Measurements from ENCODE around the gene PARP9. TPM values are rescaled to one million over a fixed set of nuclear protein-coding genes. Genes with fewer than 3 reads are reported as not detected.

The PARP9 gene
- polyA plus RNA-seq, 3 donors: 14.3 to 18.6 (median 14.5) TPM

- DNase-seq: no peak
Observed at GRCh38 chr3:122488262-122488973, 75.7 kb downstream of the PARP9 start.

DNA sequence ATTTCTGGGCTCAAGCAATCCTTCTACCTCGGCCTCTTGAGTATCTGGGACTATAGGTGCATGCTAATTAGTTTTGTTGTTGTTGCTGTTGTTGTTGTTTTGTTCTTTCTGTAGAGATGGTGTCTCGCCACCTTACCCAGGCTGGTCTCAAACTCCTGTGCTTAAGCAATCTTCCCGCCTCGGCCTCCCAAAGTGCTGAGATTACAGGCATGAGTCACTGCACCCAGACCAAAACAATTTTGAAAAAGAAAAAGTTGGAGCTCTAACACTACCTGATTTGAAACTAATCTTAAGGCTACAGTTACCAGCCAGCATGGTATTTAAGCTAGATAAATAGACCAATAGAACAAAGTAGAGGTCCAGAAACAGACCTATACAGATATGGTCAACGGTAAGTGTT is 79.1 kb downstream of the PARP9 start:
- no peak for DNase-seq

DNA sequence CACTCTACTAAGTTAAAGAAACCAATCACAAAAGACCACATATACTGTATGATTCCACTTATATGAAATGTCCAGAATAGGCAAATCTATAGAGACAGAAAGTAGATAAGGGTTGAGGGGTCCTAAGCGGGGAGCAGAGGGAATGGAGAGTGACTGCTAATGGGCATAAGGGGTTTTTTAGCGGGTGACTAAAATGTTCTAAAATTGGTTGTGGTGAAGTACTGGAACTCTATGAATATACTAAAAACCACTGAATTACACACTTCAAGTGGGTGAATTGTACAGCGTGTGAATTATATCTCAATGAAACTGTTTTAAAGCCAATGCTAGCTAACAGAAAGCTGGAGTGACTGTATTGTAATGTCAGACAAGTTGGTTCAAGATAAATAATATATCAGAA is 82.7 kb downstream of the PARP9 start:
- no peak for DNase-seq

Other genes with a start within 250 kb of the PARP9 start
- gene CSTA, start 239.1 kb downstream of the PARP9 start, polyA plus RNA-seq (ENCODE audit: insufficient read length in 3 of 3): under 1 TPM; 0.31 to 0.85 (median 0.55) TPM
- gene MIX23, start 181.1 kb downstream of the PARP9 start, polyA plus RNA-seq (ENCODE audit: insufficient read length in 3 of 3): 10 to 100 TPM; 48.3 to 55.4 (median 55.4) TPM
- 10 to 100 TPM; 60.9 to 70.8 (median 68.9) TPM for gene FAM162A, start 180.1 kb downstream of the PARP9 start, polyA plus RNA-seq (ENCODE audit: insufficient read length in 3 of 3)
- 10 to 100 TPM in 2 of 3 donors, 1 to 10 TPM in 1; 9.2 to 11.0 (median 10.4) TPM for gene WDR5B, start 148.2 kb downstream of the PARP9 start, polyA plus RNA-seq (ENCODE audit: insufficient read length in 3 of 3)
- gene KPNA1, start 49.4 kb downstream of the PARP9 start, polyA plus RNA-seq (ENCODE audit: insufficient read length in 3 of 3): 10 to 100 TPM; 41.8 to 49.0 (median 47.5) TPM
- 10 to 100 TPM; 10.6 to 16.4 (median 12.6) TPM for gene DTX3L, start within 50 bp of the PARP9 start, polyA plus RNA-seq (ENCODE audit: insufficient read length in 3 of 3)
- under 1 TPM; 0.27 to 0.43 (median 0.36) TPM for gene PARP15, start 13.3 kb upstream of the PARP9 start, polyA plus RNA-seq (ENCODE audit: insufficient read length in 3 of 3)
- gene PARP14, start 116.5 kb upstream of the PARP9 start, polyA plus RNA-seq (ENCODE audit: insufficient read length in 3 of 3): 10 to 100 TPM; 16.4 to 30.1 (median 28.5) TPM
- 10 to 100 TPM in 2 of 3 donors, 1 to 10 TPM in 1; 9.5 to 15.3 (median 13.6) TPM for gene HSPBAP1, start 229.5 kb upstream of the PARP9 start, polyA plus RNA-seq (ENCODE audit: insufficient read length in 3 of 3)
- gene SLC49A4, start 230.8 kb upstream of the PARP9 start, polyA plus RNA-seq (ENCODE audit: insufficient read length in 3 of 3): 10 to 100 TPM; 13.5 to 16.3 (median 14.2) TPM

All from renal pelvis (tissue), 4 donors.